GM03348 (cell line): Measurements from ENCODE around the gene MAP7.
A peak's percentile ranks its signal among the peaks of the same experiment; 100 is the strongest.
"Not testable (repeated sequence)": the region's sequence is repeated elsewhere in the genome, so short reads cannot be mapped to it uniquely, and the experiment has no call there.

Experiments
- DNase-seq: peaks from one replicate; pipeline ENCODE4 v3.0.0; 2012; ENCODE audit warnings: low spot score

Gene MAP7

GRCh38 chr6:136468711-136469110 lies 81.5 kb downstream of the MAP7 start:
- DNase-seq = no peak

- DNase-seq = no peak
Observed at GRCh38 chr6:136467186-136467585, 83.0 kb downstream of the MAP7 start.

GRCh38 chr6:136466777-136467176 lies 83.4 kb downstream of the MAP7 start:
- DNase-seq = no peak

- DNase-seq = no peak
Observed at GRCh38 chr6:136465766-136466303, 84.4 kb downstream of the MAP7 start.

- DNase-seq = no peak
Observed at GRCh38 chr6:136464874-136465273, 85.3 kb downstream of the MAP7 start.

- DNase-seq = no peak
Observed at GRCh38 chr6:136464148-136464547, 86.1 kb downstream of the MAP7 start.

- DNase-seq = no peak
Observed at GRCh38 chr6:136463743-136464142, 86.5 kb downstream of the MAP7 start.

- peak; percentile 45 for DNase-seq
Observed at GRCh38 chr6:136446579-136447187, 103.5 kb downstream of the MAP7 start.

- DNase-seq = no peak
Observed at GRCh38 chr6:136446145-136446544, 104.1 kb downstream of the MAP7 start.

- DNase-seq = no peak
Observed at GRCh38 chr6:136445063-136445462, 105.2 kb downstream of the MAP7 start.

GRCh38 chr6:136440203-136440602 lies 110.0 kb downstream of the MAP7 start:
- DNase-seq = no peak

- DNase-seq = no peak
Observed at GRCh38 chr6:136439514-136440190, 110.6 kb downstream of the MAP7 start.

GRCh38 chr6:136438441-136438840 lies 111.8 kb downstream of the MAP7 start:
- no peak for DNase-seq

GRCh38 chr6:136437246-136437645 lies 113.0 kb downstream of the MAP7 start:
- DNase-seq = no peak

- no peak for DNase-seq
Observed at GRCh38 chr6:136435101-136435500, 115.1 kb downstream of the MAP7 start.

GRCh38 chr6:136431306-136431705 lies 118.9 kb downstream of the MAP7 start:
- not testable (repeated sequence) for DNase-seq

- no peak for DNase-seq
Observed at GRCh38 chr6:136429264-136430065, 120.8 kb downstream of the MAP7 start.

- DNase-seq = no peak
Observed at GRCh38 chr6:136427378-136427717, 122.9 kb downstream of the MAP7 start.

GRCh38 chr6:136426627-136427377 lies 123.4 kb downstream of the MAP7 start:
- DNase-seq = no peak

- no peak for DNase-seq
Observed at GRCh38 chr6:136425793-136426192, 124.4 kb downstream of the MAP7 start.

- DNase-seq = no peak
Observed at GRCh38 chr6:136424901-136425300, 125.3 kb downstream of the MAP7 start.

- no peak for DNase-seq
Observed at GRCh38 chr6:136424450-136424849, 125.8 kb downstream of the MAP7 start.
